Fibroblast of the aortic adventitia (primary cell): ENCODE results near the gene MEDAG. TPM values are rescaled to one million over a fixed set of nuclear protein-coding genes. Genes with fewer than 3 reads are reported as not detected.

Source experiments
- DNase-seq: peaks from one replicate; pipeline ENCODE4 v3.0.0-alpha.2; 2010; ENCODE audit warnings: low read depth
- H3K4me3 ChIP-seq: 2 replicates; pipeline ENCODE4 v1.5.1; 2011; ENCODE audit warnings: low read depth, mild to moderate bottlenecking, control low read depth, low read length, moderate library complexity
- total RNA-seq: library from RNA; depleted of rRNA; stranded (reverse); fragments of >200 nt; gene quantifications from 2 replicates; pipeline ENCODE4 v1.2.3, GENCODE V29; 2012; ENCODE audit warnings: low replicate concordance
- TF ChIP-seq, protein P1 (sequence below): IDR thresholded peaks from 2 replicates; pipeline ENCODE4 v1.5.1; 2011; ENCODE audit warnings: mild to moderate bottlenecking, low read length, control low read depth, inconsistent platforms; ENCODE audit not compliant: insufficient read depth

Gene MEDAG
- total RNA-seq, 1 donor: 122 TPM

DNA sequence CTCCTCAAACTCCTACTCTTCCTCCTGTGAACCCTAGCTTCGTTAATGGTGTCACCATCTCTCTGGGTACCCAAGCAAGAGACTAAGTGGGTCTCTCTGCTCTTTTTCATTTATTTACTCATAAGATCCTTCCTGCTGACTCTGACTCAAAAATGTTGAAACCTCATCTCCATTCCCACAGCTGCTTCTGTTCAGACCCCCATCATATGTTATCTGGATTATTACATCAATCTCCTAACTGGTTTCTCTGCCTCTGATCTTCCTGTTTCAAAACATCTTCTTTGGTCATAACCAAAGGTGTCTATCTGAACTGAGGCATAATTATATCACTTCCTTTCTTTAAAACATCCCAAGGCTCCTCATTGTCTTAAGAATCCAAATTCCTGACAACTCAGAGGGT, 2.0 kb upstream of the MEDAG start:
- H3K4me3 ChIP-seq: no peak overlapping the region
- TF ChIP-seq, protein P1, sequence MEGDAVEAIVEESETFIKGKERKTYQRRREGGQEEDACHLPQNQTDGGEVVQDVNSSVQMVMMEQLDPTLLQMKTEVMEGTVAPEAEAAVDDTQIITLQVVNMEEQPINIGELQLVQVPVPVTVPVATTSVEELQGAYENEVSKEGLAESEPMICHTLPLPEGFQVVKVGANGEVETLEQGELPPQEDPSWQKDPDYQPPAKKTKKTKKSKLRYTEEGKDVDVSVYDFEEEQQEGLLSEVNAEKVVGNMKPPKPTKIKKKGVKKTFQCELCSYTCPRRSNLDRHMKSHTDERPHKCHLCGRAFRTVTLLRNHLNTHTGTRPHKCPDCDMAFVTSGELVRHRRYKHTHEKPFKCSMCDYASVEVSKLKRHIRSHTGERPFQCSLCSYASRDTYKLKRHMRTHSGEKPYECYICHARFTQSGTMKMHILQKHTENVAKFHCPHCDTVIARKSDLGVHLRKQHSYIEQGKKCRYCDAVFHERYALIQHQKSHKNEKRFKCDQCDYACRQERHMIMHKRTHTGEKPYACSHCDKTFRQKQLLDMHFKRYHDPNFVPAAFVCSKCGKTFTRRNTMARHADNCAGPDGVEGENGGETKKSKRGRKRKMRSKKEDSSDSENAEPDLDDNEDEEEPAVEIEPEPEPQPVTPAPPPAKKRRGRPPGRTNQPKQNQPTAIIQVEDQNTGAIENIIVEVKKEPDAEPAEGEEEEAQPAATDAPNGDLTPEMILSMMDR: no peak
- DNase-seq: peak; percentile 41

DNA sequence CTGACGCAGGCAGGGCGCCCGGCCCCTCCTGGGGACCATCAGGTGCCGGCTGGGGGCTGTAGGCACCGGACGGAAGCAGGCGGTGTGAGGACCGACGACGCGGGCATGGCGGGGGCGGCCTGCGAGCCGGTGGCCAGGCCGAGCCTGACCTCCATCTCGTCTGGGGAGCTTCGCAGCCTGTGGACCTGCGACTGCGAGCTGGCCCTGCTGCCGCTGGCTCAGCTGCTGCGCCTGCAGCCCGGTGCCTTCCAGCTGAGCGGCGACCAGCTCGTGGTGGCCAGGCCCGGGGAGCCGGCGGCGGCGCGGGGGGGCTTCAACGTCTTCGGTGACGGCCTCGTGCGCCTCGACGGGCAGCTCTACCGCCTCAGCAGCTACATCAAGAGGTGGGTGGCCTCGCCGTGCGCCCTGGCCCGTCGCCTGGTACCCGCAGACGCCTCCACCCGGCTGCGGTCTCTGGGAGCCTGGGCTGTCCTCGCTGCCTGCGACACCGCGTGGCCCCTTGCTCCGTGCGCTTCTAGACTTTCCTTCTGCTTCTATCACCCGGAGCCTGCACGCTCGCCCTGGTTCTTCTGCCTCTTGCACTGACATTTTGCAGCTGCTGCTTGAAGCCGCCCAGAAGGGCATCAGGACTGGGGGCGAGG, 460 bp downstream of the MEDAG start:
- peak overlapping the region; percentile 90 for H3K4me3 ChIP-seq
- DNase-seq: peak; percentile 22
- TF ChIP-seq, protein P1: no peak

DNA sequence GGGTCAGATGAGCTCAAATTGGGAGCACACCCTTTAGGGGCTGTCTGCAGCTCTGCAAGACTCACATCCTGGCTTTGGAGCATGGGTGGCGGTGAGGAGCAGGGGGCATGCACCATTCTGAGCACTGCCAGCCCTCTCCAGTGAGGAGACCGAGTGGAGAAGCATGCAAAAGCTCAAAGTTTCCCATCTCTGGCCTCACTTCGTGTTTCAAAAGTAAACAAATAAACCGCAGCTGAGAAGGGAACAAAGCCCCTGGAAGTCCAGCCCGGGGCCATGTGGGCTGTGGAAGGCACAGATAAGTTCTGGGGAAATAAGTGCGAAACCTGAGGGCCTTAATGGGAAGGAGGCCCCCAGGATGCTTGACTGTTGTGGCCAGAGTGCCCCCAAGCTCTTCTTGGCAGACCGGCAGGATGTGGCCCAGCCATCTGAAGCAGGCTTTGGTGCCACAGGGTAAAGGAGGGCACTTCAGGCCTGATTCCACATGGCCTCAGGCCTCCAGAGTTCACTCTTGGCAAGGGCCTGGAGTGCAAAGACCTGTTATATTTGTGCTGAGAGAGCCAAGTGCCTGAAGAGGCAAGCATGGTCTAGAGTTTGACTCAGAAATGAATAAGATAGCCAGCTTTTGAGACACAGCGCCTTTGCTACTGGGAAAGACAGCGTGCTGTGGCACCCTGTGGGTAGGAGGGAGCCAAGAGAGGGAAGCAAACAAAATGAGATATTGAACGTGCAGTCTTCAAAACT, 1.2 kb downstream of the MEDAG start:
- H3K4me3 ChIP-seq: peak overlapping the region; percentile 90
- TF ChIP-seq, protein P1: no peak
- peak; percentile 69 for DNase-seq

DNA sequence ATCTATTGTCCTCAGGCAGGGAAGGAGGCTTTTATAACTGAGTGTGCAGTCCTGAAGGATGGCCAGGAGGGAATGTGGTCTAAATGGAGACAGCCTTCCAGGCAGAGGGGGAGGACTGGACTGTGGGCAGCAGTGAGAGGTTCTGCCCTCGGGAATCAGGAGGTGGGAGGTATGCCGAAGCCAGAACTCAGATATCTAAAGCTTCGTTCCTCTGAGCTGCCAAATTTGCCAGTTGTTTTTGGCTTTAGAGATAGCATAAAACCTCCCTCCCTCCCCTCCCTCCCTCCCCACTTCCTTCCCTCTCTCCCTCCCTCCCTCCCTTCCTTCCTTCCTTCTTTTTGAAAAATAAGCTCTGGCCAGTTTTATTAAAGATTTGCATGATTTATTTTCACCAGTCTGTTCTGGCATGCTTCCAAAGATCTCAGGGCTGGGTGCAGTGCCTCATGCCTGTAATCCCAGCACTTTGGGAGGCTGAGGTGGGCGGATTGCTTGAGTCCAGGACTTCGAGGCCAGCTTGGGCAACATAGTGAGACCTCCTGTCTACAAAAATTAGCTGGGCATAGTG, 2.4 kb downstream of the MEDAG start:
- DNase-seq: peak; percentile 96
- TF ChIP-seq, protein P1: peak; percentile 2
- H3K4me3 ChIP-seq: peak overlapping the region; percentile 90

DNA sequence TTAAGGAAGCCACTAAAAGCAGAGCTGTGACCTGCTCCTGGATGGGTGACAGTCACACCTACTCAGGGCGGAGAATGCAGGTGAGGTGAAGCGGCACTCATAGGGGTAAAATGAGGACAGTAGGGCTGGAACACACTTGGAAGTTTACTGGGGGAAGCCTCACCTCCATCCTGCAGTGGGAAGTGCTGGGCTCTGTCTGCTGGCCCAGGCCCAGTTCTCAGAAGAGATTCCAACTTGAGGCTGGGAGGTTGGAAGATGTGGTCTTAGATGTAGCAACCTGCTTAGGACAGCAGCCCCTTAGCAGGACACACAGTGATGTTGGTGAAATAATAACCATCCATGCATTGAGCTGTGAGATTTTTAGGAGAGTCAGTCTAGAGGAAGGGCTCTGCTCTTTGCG, 4.6 kb downstream of the MEDAG start:
- TF ChIP-seq, protein P1: no peak
- H3K4me3 ChIP-seq: no peak overlapping the region
- no peak for DNase-seq

DNA sequence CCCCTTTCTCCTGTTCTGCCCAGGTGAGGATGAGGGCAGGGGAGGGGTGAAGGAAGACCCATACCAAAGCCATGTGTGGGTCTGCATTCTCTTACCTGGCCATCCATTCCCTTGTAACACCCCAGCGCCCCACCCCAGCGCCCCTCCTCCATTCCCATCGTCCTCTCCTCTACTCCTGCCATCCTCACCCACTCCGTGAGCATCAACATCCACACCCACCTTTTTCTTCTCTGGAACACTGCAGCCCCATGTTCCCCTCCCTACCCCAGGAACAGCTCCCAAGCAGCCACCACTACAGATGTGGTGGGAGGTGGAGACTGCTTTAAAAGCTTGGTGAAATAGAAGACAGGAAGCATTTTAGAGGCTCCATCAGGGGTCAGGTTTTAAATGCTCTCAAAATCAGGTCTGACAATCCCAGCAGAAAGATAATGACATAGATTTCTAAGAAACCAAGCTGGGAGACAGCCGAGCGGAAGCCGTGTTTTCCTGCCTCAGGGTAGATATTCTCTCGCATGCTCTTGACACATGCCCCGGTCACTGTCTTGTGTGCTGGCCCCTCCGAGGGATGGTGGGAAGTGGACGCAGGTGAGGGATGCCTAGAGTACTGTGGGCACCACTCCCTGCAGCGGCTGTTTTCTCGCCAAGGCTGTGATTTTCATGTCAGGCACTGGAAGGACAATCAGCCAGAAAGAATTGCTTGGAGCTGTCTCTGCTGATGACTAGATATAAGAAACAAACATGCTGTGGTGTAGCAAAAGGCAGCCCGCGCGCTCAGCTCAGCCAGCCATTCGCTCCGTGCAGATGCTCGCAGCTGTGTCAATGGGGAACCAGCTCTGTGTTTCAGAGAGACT, 9.8 kb downstream of the MEDAG start:
- TF ChIP-seq, protein P1: no peak
- no peak for DNase-seq
- no peak overlapping the region for H3K4me3 ChIP-seq
